SU-DHL-6 (cell line): ENCODE measurements around the gene PHACTR1.

Source experiments
- CTCF ChIP-seq: fragments of 200-600 bp; sonication (generic); IDR thresholded peaks from one replicate; pipeline ENCODE4 v1.5.1; 2017; ENCODE audit warnings: antibody characterized with exemption, mild to moderate bottlenecking, low read length, moderate library complexity; ENCODE audit not compliant: insufficient read depth, poor library complexity, severe bottlenecking
- EZH2phosphoT487 ChIP-seq: fragments of 200-600 bp; sonication (generic), shearing (Covaris generic); conservative IDR thresholded peaks from 2 replicates; pipeline ENCODE4 v1.6.1; 2018; ENCODE audit warnings: mild to moderate bottlenecking, antibody characterized with exemption, low read length, moderate library complexity, mixed read lengths

- TF ChIP-seq CTCF (no peak), EZH2phosphoT487 (no peak)
Observed at GRCh38 chr6:12937971-12938370, 221.4 kb downstream of the PHACTR1 start.
